ENCODE measurements around the gene SBK1. TPM values are rescaled to one million over a fixed set of nuclear protein-coding genes. Genes with fewer than 3 reads are reported as not detected.

SBK1 gene
- total and polyA plus RNA-seq, 2 of the 4 experiments (the other 2 are of a cell fraction): under 0.01 to 0.05 TPM

DNA sequence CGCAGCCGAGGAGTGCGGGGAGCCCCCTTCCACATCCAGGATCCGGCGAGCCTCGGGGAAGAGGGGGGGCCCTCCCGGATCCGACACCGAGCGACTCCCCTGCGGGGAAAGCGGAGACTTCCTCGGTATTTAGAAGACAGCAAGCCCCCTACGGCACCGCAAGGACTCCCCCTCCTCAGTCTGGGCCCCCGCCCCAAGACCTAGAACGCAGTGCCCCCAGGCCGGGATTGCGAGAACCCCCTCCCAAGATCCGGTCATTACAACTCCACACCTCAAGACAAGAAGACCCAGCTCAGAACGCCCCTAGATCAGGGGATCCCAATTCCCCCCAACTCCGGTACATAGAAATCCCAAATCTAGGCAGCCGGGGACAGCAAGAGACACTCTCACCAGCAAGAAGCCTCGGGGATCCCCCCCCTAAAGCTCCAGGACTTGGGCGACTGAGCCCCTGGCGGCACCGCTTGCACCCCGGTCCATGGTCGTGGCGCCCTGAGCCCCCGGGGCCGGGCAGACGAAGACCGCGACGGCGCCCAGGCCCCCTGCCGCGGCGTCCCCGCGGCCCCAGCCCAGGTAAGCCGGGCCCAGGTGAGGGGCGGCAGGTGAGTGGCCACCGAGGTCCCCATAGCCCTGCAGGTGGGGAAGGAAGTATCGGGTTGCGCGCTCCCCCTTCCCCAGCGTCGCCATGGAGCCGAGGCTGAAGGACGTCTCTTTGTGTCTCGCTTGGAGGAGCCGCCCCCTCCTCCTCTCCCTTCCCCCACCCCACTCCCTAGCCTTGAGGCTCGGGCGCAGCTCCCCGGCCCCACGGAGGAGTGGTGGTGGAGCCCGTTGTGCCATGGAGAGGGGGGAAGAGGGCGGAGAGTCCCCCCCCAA is 641 bp downstream of the SBK1 start:
- H2AK9ac ChIP-seq (replicated peaks; ENCODE audit: low read depth, low read length, poor library complexity): no peak overlapping the region
- H3K9me3 ChIP-seq (ENCODE audit: control insufficient read depth, insufficient read depth, low read length): no peaks in the 10 kb centered on the region
- intact Hi-C loops (cut with micrococcal nuclease) (no loop called here), dilution Hi-C loops (cut with HindIII; ENCODE audit: low sequenced_read_pairs, unreplicated experiment) (no loop called here), in situ Hi-C loops (cut with MboI; ENCODE audit: low sequenced_read_pairs) (loop anchor here (10.0 kb wide), 1 partner anchor 312 kb away; no protein-coding TSS in a partner anchor)
- H2AFZ ChIP-seq (replicated peaks; ENCODE audit: low read length, poor library complexity): peak overlapping the region; percentile 97
- peak overlapping the region; percentile 71; the same call in 1 of the 2 replicates for H3K4me2 ChIP-seq (ENCODE audit: low read depth, low read length)
- H3K9ac ChIP-seq (ENCODE audit: low read depth, low read length): no peak overlapping the region
- H3K27ac ChIP-seq (ENCODE audit: insufficient read depth, low read length): no peak overlapping the region
- no peak for TF ChIP-seq CTCF (conservative IDR thresholded peaks at IDR 0.05; ENCODE audit: low read depth, low read length)
- TF ChIP-seq SMC3 (IDR thresholded peaks at IDR 0.05; ENCODE audit: low read depth, low read length): no peak
- no peak for TF ChIP-seq RCOR1 (IDR thresholded peaks at IDR 0.05; ENCODE audit: insufficient replicate concordance, low read length)
- no peak for TF ChIP-seq FOS (IDR thresholded peaks at IDR 0.05; ENCODE audit: low read depth, low read length)
- no peak for TF ChIP-seq CHD1 (IDR thresholded peaks at IDR 0.05; ENCODE audit: low read depth, low read length)
- no peak for TF ChIP-seq ELK1 (IDR thresholded peaks at IDR 0.05; ENCODE audit: borderline replicate concordance, low read depth, low read length)
- TF ChIP-seq POLR2A (IDR thresholded peaks at IDR 0.05; ENCODE audit: low read depth, low read length): no peak
- TF ChIP-seq MXI1 (IDR thresholded peaks at IDR 0.05; ENCODE audit: borderline replicate concordance, low read depth, low read length): no peak
- H4K5ac ChIP-seq (ENCODE audit: low read depth, low read length): no peak overlapping the region
- H4K91ac ChIP-seq (ENCODE audit: insufficient read depth, low read depth, low read length): no peak overlapping the region
- no peak overlapping the region for H2AK5ac ChIP-seq (ENCODE audit: low read depth, low read length)
- no peaks in the 10 kb centered on the region for H3K36me3 ChIP-seq (ENCODE audit: control insufficient read depth, insufficient read depth, low read length)
- H2BK5ac ChIP-seq (ENCODE audit: low read depth, low read length, poor library complexity, severe bottlenecking): no peak overlapping the region
- H3K4ac ChIP-seq (ENCODE audit: low read depth, low read length): no peak overlapping the region
- no TSS peak for BruUV-seq (replicated peaks)
- WGBS, 2 experiments (ENCODE audit: extremely low coverage in 2 of 2, insufficient read length in 1 of 2): 0% methylated on average over 17 of the region's 60 CpGs; no CpG with 5 or more reads in 1 of the 2 experiments
- H3K27me3 ChIP-seq (ENCODE audit: control insufficient read depth, insufficient read depth, low read length): peaks cover 46% of the 10 kb centered on the region
- H3K79me1 ChIP-seq (ENCODE audit: low read depth in 1 of 2, low read length in 2 of 2): no peaks in the 10 kb centered on the region
- no peak overlapping the region for H3K18ac ChIP-seq (ENCODE audit: low read depth, low read length)
- H3K14ac ChIP-seq (replicated peaks; ENCODE audit: low read depth, low read length): no peak overlapping the region
- H2BK20ac ChIP-seq (ENCODE audit: low read depth, low read length): no peak overlapping the region
- no peak overlapping the region for H4K8ac ChIP-seq (ENCODE audit: low read depth in 2 of 2, low read length in 2 of 2)
- H3K23ac ChIP-seq (ENCODE audit: low read depth, low read length): no peak overlapping the region
- H3K9me1 ChIP-seq (ENCODE audit: insufficient read depth, low read length): peaks cover 4% of the 10 kb centered on the region; the same call in 1 of the 2 replicates
- CTCF ChIA-PET: interaction anchor here (1.4 kb wide), 1 partner anchor 24 kb away, joined by 4 read pairs; no protein-coding TSS in a partner anchor
- H3K4me3 ChIP-seq (ENCODE audit: insufficient read depth, low read depth, low read length): peak overlapping the region; percentile 66
- peaks cover 7% of the 10 kb centered on the region; the same call in 1 of the 2 replicates for H4K20me1 ChIP-seq (ENCODE audit: insufficient read depth, low read length)
- H3K4me1 ChIP-seq (ENCODE audit: control insufficient read depth, insufficient read depth, low read length): no peaks in the 10 kb centered on the region
- no peak overlapping the region for H2BK120ac ChIP-seq (ENCODE audit: low read depth, low read length)
- no peak for DNase-seq
- ATAC-seq (ENCODE audit: low read depth): peak; percentile 17; the same call in 1 of the 2 replicates
- POLR2A ChIA-PET (ENCODE audit: unreplicated experiment): interaction anchor here (0.6 kb wide), 1 partner anchor 13 kb away, joined by 8 read pairs; no protein-coding TSS in a partner anchor
- H2BK15ac ChIP-seq (ENCODE audit: low read depth, low read length): no peak overlapping the region
- H3K56ac ChIP-seq (ENCODE audit: extremely low read depth, insufficient read depth, low read length): no peak overlapping the region

Measured in IMR-90 (cell line).